ENCODE results near the gene RFC5.
"Not testable (repeated sequence)": the region's sequence is repeated elsewhere in the genome, so short reads cannot be mapped to it uniquely, and the experiment has no call there.

Gene RFC5

GRCh38 chr12:118015944-118016343 is 559 bp upstream of the RFC5 start:
- no peak for DNase-seq

DNA sequence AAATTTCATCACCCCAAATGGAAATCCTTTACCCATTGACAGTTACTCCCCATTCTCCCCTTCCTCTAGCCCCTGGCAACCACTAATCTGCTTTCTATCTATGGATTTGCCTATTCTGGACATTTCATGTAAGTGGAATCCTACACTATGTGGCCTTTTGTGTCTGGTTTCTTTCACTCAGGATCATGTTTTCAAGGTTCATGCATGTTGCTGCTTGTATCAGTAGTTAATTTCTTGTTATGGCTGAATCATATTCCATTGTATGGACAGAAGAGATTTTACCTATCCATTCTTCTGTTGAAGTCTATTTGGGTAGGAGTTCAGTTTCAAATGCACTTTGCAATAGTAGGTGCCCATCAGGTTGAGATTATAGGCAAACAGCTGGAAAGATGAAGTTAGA is 1.4 kb downstream of the RFC5 start:
- no peak for DNase-seq

DNA sequence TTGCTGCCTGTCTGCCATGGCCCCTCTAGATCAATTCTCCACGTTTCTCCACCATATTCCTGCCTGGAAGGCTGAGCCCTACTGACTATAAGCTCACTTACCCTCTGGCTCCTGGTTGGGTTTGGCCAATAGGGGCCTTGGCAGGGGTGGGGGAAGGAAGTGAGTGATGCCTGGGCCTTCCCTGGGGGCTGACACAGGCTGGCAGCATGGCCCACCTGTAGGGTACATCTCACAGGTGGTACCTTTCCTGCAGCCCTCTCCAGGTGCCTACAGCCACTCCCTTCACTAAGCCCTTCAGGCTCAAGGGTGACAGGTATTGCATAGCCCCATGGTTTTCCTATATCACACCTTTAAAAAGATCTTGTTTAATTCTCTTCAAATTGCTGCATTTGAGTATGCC is 3.5 kb downstream of the RFC5 start:
- DNase-seq, result no peak

GRCh38 chr12:118022097-118022727 is 5.7 kb downstream of the RFC5 start:
- not testable (repeated sequence) for DNase-seq

DNA sequence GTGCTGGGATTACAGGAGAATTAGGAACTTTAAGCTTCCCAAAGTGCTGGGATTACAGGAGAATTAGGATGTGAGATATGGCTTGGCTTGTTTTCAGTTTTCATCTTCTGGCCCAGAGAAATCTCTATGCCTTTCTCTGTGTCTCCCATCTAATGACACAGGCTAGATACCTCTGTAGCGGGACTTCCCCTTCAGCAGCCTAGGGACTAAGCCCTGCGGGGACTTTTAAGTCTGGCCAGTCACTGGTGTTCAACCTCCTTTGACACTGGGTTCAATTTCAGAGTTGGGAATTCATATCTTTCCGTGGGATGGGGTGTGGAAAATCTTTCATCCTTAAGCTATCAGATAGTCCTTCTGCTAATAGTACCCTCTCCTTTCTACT is 6.2 kb downstream of the RFC5 start:
- no peak for DNase-seq

DNA sequence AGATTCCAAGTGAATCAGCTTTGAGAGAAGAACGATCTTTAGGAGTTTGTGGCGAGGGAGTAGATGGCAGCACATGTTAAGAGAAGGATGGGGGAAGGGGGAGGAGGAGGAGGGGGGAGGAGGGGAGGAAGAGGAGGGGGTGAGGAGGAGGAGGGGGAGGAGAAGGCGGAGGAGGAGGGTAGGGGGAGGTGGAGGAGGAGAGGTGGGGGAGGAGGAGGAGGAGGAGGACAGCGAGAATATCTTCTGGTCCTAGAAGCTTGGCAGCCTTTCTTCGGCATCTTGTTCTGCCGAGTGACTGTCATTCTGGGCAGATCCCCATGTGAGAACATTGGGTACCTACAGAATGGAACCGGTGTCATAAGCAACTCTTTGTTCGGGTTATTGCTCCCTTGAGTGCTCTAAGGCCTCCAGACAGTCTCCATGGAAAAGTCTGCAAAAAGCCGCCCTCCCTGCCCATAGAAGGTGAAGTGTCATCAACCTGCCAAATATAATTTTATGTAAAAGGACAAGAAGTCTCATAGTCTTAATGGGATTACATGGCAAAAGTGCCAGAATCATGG is 6.9 kb downstream of the RFC5 start:
- DNase-seq, result no peak

- no peak for DNase-seq
These were observed 8.7 kb downstream of the RFC5 start for GRCh38 chr12:118025168-118025567.

DNA sequence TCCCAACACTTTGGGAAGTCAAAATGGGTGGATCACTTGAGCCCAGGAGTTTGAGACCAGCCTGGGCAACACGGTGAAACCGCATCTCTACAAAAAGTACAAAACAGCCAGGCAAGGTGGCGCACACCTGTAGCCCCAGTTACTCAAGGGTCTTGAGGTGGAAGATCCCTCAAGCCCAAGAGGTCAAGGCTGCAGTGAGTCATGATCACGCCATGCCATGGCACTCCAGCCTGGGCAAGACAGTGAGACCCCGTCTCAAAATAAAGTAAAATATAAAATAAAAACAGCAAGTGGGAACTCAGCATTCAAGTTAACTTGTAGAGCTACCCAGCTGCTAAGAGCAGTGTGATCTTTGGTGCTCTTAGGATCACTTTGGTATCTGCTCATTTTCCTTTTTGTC is 12.7 kb downstream of the RFC5 start:
- no peak for DNase-seq

DNA sequence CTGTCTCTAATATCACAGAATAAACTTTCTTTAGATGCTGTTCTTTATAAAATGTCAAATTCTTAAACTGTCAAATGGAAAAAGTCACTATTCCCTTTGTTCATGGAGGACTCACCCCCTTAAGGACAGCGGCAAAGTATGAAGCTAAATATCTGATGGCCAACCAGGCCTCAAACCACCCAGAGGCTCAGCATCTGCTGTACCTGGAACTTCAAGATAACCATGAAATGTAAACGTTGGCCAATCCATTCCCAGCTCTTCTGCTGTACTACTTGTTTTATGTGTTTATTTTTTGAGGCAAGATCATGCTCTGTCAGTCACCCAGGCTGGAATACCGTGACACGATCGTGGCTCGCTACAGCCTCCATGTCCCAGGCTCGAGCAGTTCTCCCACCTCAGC is 15.7 kb downstream of the RFC5 start:
- no peak for DNase-seq

- no peak for DNase-seq
These were observed 16.8 kb downstream of the RFC5 start for GRCh38 chr12:118033323-118033722.

DNA sequence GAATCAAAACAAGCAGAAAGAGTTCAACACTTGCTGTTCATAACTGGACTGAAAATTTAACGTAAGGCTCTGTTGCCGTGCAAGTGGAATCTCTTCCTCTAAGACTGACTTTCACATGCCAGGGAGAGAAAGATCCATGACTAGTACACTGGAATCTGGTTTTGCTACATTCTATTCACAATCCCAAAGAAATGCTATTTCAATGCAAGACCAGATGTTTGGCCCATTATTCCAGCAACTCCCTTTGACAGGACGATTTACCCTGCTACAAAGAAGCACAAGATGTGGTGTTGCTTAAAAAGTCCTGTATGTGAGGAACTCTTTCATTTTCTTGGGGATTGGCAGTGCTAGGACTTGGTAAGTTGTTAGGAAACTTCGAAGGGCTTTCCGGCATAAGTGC is 17.4 kb downstream of the RFC5 start:
- DNase-seq, result no peak

DNA sequence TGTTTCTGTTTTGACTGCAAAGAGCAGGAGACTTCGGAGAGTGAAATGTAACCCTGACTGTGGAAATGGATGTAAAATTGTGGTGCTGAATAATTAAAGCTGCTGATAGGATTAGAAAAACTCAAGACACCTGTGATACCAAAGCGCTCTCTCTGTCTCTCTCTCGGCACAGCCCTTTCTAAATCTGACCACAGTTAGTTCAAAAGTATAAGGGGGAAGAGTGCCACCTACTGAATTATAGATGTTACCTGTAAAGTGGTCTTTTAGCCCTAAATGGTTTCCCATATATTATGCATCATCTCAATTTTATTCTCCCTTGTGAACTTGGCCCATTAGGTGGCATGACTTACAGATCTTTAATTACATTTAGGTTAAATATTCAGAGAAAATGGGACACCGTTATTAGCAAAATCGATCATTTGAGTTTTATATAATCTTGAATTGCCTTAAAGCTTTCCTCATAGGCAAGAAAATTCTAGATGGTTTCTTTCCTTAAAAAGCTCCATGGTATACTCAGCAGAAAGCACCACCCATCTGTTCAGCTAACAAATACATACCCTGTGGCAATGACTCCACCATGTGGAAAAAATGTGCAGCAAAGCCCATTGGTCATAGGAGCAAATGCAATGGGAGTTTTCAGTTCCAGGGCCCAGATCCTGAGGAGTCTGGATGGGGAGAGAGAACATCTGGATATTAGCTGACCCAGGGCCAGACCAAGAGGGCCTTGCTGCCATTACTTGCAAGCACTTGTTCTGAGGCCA is 18.1 kb downstream of the RFC5 start:
- no peak for DNase-seq

DNA sequence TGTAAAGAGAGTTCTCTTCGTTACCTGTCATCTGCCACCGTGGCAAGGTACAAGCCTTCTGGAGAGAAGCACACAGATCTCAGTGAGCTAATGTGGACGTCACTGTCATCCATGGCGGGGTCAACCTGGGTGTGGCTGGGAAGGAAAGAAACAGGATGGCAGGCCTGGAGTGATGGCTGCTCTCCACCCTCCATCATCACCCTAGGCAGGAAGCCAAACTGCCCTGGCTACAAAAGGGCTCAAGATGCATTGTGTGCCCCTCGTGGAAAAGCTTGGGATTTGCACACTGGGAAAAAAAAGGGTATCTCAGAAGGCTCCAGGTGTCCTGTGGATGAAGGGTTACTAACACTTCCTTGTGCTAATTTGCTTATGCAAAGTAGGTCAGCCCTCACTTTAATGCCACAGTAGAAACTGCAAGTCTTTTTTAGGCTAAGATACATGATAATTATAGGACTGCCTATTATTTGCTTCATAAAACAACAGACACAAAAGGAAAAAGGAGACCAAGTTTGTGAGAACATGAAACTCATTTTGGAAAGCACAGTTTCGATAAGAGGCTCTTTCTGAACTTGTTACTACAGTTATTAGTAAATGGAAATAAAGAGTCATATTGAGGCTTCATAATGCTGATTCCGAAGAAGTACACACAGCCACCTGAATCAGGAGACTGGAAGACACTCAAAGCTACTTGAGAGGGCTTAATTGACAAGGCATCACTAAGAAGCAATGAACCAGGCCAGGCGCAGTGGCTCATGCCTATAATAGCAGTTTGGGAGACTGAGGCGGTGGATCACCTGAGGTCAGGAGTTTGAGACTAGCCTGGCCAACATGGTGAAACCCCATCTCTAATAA is 18.9 kb downstream of the RFC5 start:
- DNase-seq, result no peak

GRCh38 chr12:118036672-118037411 is 20.3 kb downstream of the RFC5 start:
- DNase-seq, result no peak

DNA sequence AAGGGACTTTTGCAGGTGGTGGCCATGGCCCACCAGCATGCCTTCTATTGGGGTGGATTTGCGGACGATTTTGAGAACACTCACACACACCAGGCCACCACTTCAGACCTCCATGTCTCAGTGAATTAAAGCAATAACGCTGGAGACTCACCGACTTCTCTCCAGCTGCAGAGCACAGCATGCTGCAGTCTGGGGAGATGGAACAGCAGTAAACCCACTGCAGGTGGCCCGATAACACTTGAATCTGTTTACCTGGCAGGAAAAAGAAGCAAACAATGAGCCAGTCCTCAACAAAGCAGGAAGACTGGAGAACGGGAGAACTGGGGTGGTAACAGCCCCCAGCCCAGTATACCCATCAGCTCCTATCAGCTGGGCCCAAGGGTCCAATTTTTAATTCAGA is 21.6 kb downstream of the RFC5 start:
- no peak for DNase-seq

GRCh38 chr12:118042091-118042490 is 25.6 kb downstream of the RFC5 start:
- no peak for DNase-seq

GRCh38 chr12:118044075-118044474 is 27.6 kb downstream of the RFC5 start:
- no peak for DNase-seq

DNA sequence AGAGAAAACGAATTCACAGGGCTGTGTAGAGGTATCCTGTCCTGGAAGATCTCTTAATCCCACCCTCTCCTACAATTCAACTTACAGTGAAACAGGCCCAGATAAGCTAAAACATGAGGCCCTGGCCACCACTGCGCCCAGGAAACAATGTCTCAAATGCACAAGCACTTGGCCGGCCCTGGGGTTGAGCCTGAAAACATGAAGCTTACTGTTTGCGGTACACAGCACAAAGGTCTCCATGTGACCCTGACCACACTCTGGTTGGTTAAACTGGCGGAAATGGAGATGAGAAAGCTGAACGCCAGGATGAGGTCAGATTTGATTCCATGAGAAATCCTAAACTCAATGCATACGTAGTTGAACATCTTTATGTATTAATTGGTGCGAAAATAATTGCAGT is 28.1 kb downstream of the RFC5 start:
- DNase-seq, result no peak

GRCh38 chr12:118046430-118046829 is 29.9 kb downstream of the RFC5 start:
- no peak for DNase-seq

GRCh38 chr12:118050972-118051910 is 34.7 kb downstream of the RFC5 start:
- DNase-seq, result no peak

DNA sequence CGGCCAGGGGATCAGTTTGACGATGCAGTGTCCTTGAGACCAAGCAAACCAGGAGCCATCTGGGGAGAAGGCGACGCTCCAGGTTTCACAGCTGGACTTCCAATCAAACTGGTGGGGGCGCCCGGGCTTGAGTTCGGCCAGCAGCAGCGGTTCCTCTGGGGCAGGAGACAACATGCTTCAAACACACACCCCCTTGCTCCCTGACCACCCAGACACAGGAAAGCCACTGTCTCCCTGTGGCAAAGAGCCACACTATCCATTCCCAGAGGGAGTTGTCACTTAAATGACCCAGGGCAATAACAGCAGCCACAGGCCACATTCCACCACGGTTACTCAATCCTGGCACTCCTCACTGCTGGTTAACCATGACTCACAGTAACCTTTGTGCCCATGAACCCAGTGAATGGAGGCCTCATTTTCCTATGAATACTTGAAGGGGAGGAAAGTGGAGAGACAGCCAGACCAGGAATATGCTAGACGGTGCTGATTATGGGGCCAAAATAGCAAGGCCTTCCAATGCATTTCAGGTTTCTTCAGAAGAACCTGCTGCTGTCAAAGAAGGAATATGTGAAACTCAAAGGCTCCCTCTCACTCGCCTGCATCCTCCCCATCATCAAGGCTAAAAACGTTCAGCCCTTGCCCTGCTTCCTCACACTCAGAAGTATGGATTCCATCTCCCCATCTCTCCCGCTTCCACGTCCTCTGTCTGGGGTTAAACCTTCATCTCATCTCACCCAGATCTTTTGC is 36.0 kb downstream of the RFC5 start:
- peak; percentile 53 to 65 (median 61) for DNase-seq
